Pancreas (tissue), 10 donors: ENCODE measurements around the gene RASSF4. TPM values are rescaled to one million over a fixed set of nuclear protein-coding genes. Genes with fewer than 3 reads are reported as not detected.

Experiments
- ATAC-seq, 4 donors: fragments of 200-7000 bp; cut with Tn5 transposase; one replicate each; pipeline versions ENCODE4 v1.8.0 to v1.9.1; 2020; ENCODE audit warnings: mild to moderate bottlenecking in 4 of 4, moderate library complexity in 4 of 4
- DNase-seq, 6 donors: peaks; one replicate each; pipeline ENCODE4 v3.0.0-alpha.2; 2020
- FAIRE-seq: peaks from 2 replicates; lab custom pipeline; 2012; peaks lifted over from hg19 to GRCh38; lab: Jason Lieb, UNC
- H3K27ac ChIP-seq, 4 donors: fragments of 200-600 bp; sonication (generic); 1 replicate in 3 of 4; 2 replicates in 1 of 4; pipeline versions ENCODE4 v1.5.0 to v1.8.0; 2020
- H3K27me3 ChIP-seq, 4 donors: fragments of 200-600 bp; one replicate each; pipeline ENCODE4 v1.8.0; 2021
- H3K36me3 ChIP-seq, 3 donors: fragments of 200-600 bp; sonication (generic) in 1 of 3; one replicate each; pipeline versions ENCODE4 v1.5.0 to v1.8.0; 2020 to 2021
- H3K4me1 ChIP-seq, 3 donors: fragments of 200-600 bp; one replicate each; pipeline ENCODE4 v1.8.0; 2021
- H3K4me3 ChIP-seq, 4 donors: fragments of 200-600 bp; sonication (generic) in 2 of 4; one replicate each; pipeline versions ENCODE4 v1.5.0 to v1.8.0; 2020 to 2021
- H3K9me3 ChIP-seq, 4 donors: fragments of 200-600 bp; one replicate each; pipeline ENCODE4 v1.8.0; 2021
- CTCF ChIP-seq, 4 donors: fragments of 200-600 bp; sonication (generic) in 3 of 4; IDR thresholded peaks; one replicate each; pipeline versions ENCODE4 v1.5.0 to v1.8.0; 2021; ENCODE audit warnings: antibody characterized with exemption in 4 of 4
- WGBS, 2 donors: extraction: QIAGEN DNeasy Blood & Tissue Kit; methylation state at CpG; one replicate each; pipeline ENCODE4 v1.1.7; 2013; 5-methylcytosine and 5-hydroxymethylcytosine counted together
- intact Hi-C, 3 donors: fragments of 100-400 bp; cut with DNase I; formaldehyde crosslinking; loops; one replicate each; pipeline versions ENCODE4 v1.11.1 to v1.14.2; 2022
- polyA plus RNA-seq, 2 donors: library from polyadenylated mRNA; stranded (reverse); fragments of 200-250 nt; gene quantifications; one replicate each; pipeline ENCODE4 v1.2.3, GENCODE V29; 2013
- total RNA-seq, 6 donors: library from RNA; stranded (reverse); fragmentation: NEBNext Ultra II Directional in 4 of 6; extraction: Animal tissue kit (Norgen Biotek cat#: 25700) in 4 of 6; gene quantifications; one replicate each; pipeline versions ENCODE4 v1.2.1 to v1.2.4, GENCODE V29; 2021 to 2023
- donor health status: healthy with polysubstance abuse.
- donor health status: DM: no; HTN: no; CAD: no; lungs with moderate emphysema.
- donor health status: DM: no; HTN: no; CAD: no.
- donor health status: control.
- donor health status: control.
- donor health status: Bipolar disorder and iron deficiency.
- donor health status: DM: yes; HTN: yes; CAD: no.
- donor health status: DM: no; HTN: no; CAD: no.
- donor health status: DM: no; HTN: no; CAD: no.
- donor health status: DM: yes; HTN: yes; CAD: no.

Gene RASSF4
- total and polyA plus RNA-seq, 8 donors = 13.9 to 100 (median 37.8) TPM

- ATAC-seq = no peak
- intact Hi-C loops = no loop called here
- peak in 2 of 6 donors; percentile 35 to 64 for DNase-seq
- no peak for FAIRE-seq
- Histone ChIP-seq H3K27me3 (no peaks in the 10 kb centered on the region), H3K4me1 (peaks cover 41 to 72% (median 56%) of the 10 kb centered on the region in 3 donors), H3K27ac (peak overlapping the region; percentile 59 to 79 (median 75)), H3K9me3 (no peaks in the 10 kb centered on the region), H3K36me3 (no peaks in the 10 kb centered on the region), H3K4me3 (peak overlapping the region in 2 of 4 donors; percentile 24 to 37)
- TF ChIP-seq CTCF (IDR thresholded peaks at IDR 0.05) = no peak
- WGBS, 2 donors = 94 to 95% methylated on average over 7 of the region's 7 CpGs
These were observed 31.4 kb downstream of the RASSF4 start for GRCh38 chr10:44990965-44991364.

DNA sequence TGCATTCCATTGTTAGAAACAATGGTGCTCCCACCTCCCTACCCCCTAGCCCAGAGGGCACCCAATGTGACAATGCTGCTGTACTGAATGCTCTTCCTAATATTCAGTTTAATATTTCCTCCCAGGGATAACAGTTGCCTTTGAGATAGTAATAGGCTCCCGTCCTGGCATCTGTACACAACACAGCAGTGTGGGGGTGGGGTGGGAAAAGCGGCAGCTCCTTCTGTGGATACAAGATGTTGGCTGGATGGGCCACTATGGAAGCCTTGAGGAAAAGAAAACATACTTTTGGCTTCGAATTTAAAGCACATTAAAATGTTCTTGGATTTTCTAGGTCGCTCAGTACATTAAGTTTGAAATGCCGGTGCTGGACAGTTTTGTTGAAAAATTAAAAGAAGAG, 32.0 kb downstream of the RASSF4 start:
- peak overlapping the region; percentile 59 to 79 (median 75) for H3K27ac ChIP-seq

GRCh38 chr10:44992070-44992731, 32.6 kb downstream of the RASSF4 start:
- peak; percentile 79 to 95 (median 94) for DNase-seq
- FAIRE-seq = no peak
- intact Hi-C loops = no loop called here

More for the DNA sequence above, 32.0 kb downstream of the RASSF4 start:
- intact Hi-C loops = no loop called here
- no peaks in the 10 kb centered on the region for H3K36me3 ChIP-seq
- ATAC-seq (peak; percentile 22 to 51 (median 42)), DNase-seq (peak; percentile 71 to 84 (median 81)), FAIRE-seq (no peak)
- no peaks in the 10 kb centered on the region for H3K9me3 ChIP-seq
- peak overlapping the region in 1 of 4 donors; percentile 24 for H3K4me3 ChIP-seq
- H3K4me1 ChIP-seq = peaks cover 46 to 74% (median 62%) of the 10 kb centered on the region in 3 donors
- 25 to 33% methylated on average over 5 of the region's 5 CpGs for WGBS, 2 donors
- H3K27me3 ChIP-seq = no peaks in the 10 kb centered on the region
- TF ChIP-seq CTCF (IDR thresholded peaks at IDR 0.05) = no peak

GRCh38 chr10:44992732-44993225, 33.2 kb downstream of the RASSF4 start:
- no peak overlapping the region for H3K4me3 ChIP-seq
- WGBS, 2 donors = 92 to 93% methylated on average over 8 of the region's 8 CpGs
- ATAC-seq = no peak
- no peak for FAIRE-seq
- no peaks in the 10 kb centered on the region for H3K36me3 ChIP-seq
- peak in 1 of 6 donors; percentile 14 for DNase-seq
- no peaks in the 10 kb centered on the region for H3K27me3 ChIP-seq
- H3K27ac ChIP-seq = peak overlapping the region; percentile 59 to 79 (median 75)
- H3K4me1 ChIP-seq = peaks cover 56 to 85% (median 73%) of the 10 kb centered on the region in 3 donors
- intact Hi-C loops = no loop called here
- no peaks in the 10 kb centered on the region for H3K9me3 ChIP-seq
- no peak for TF ChIP-seq CTCF (IDR thresholded peaks at IDR 0.05)

More at GRCh38 chr10:44992070-44992731, 32.6 kb downstream of the RASSF4 start:
- ATAC-seq = peak; percentile 43 to 70 (median 58)
- no peaks in the 10 kb centered on the region for H3K9me3 ChIP-seq
- no peaks in the 10 kb centered on the region for H3K27me3 ChIP-seq
- H3K4me1 ChIP-seq = peaks cover 52 to 80% (median 68%) of the 10 kb centered on the region in 3 donors
- H3K4me3 ChIP-seq = peak overlapping the region in 1 of 4 donors; percentile 24
- TF ChIP-seq CTCF (IDR thresholded peaks at IDR 0.05) = no peak
- H3K36me3 ChIP-seq = no peaks in the 10 kb centered on the region
- H3K27ac ChIP-seq = peak overlapping the region; percentile 59 to 79 (median 75)
- 40 to 43% methylated on average over 11 of the region's 11 CpGs for WGBS, 2 donors
